Breast epithelium (tissue), 4 donors: ENCODE results near the gene COG2. TPM values are rescaled to one million over a fixed set of nuclear protein-coding genes. Genes with fewer than 3 reads are reported as not detected.

ENCODE experiments used
- DNase-seq, 2 donors: peaks; one replicate each; pipeline ENCODE4 v3.0.0-alpha.2; 2019; ENCODE audit warnings: low spot score in 2 of 2
- H3K27ac ChIP-seq, 2 donors: fragments of 200-600 bp; sonication (generic) in 1 of 2; one replicate each; pipeline ENCODE4 v1.5.1; 2016 to 2019; ENCODE audit warnings: mild to moderate bottlenecking in 1 of 2
- H3K27me3 ChIP-seq, 2 donors: fragments of 200-600 bp; sonication (generic) in 1 of 2; one replicate each; pipeline versions ENCODE4 v1.5.1 to v1.6.0; 2017 to 2019; ENCODE audit warnings: control low read depth in 1 of 2, mild to moderate bottlenecking in 1 of 2
- H3K36me3 ChIP-seq: fragments of 200-600 bp; one replicate; pipeline ENCODE4 v1.5.1; 2019
- H3K4me1 ChIP-seq, 2 donors: fragments of 200-600 bp; sonication (generic); one replicate each; pipeline ENCODE4 v1.5.1; 2016 to 2019; ENCODE audit warnings: control low read depth in 1 of 2
- H3K4me3 ChIP-seq, 3 donors: fragments of 200-600 bp; sonication (generic); 1 replicate in 2 of 3; 2 replicates in 1 of 3; pipeline ENCODE4 v1.5.1; 2016 to 2019; ENCODE audit warnings: mild to moderate bottlenecking in 3 of 3, moderate library complexity in 2 of 3
- H3K9me3 ChIP-seq, 2 donors: fragments of 200-600 bp; sonication (generic) in 1 of 2; one replicate each; pipeline ENCODE4 v1.5.1; 2016 to 2019; ENCODE audit warnings: control low read depth in 1 of 2
- POLR2A ChIP-seq: fragments of 450-650 bp; IDR thresholded peaks from one replicate; pipeline ENCODE4 v1.6.1; 2016; ENCODE audit warnings: antibody characterized with exemption, mild to moderate bottlenecking, moderate library complexity
- POLR2AphosphoS5 ChIP-seq, 3 donors: sonication (generic); formaldehyde crosslinking; IDR thresholded peaks; one replicate each; pipeline ENCODE4 v1.6.1; 2017; ENCODE audit warnings: antibody characterized with exemption in 3 of 3
- intact Hi-C: fragments of 100-400 bp; cut with DNase I; formaldehyde crosslinking; loops from one replicate; pipeline ENCODE4 v1.15.1; 2023; ENCODE audit warnings: low total_unique reads
- total RNA-seq, 3 donors: library from RNA; depleted of rRNA; stranded (reverse); fragments of >200 nt; gene quantifications; one replicate each; pipeline ENCODE4 v1.1.0, GENCODE V29; 2016
- TF ChIP-seq, protein P1 (sequence below), 3 donors: fragments of 450-650 bp; IDR thresholded peaks; one replicate each; pipeline ENCODE4 v1.5.1; 2016 to 2017; ENCODE audit warnings: antibody characterized with exemption in 3 of 3, mild to moderate bottlenecking in 3 of 3, moderate library complexity in 3 of 3

Gene COG2
- total RNA-seq, 3 donors from 2014 or later = 22.9 to 44.3 (median 33.4) TPM

DNA sequence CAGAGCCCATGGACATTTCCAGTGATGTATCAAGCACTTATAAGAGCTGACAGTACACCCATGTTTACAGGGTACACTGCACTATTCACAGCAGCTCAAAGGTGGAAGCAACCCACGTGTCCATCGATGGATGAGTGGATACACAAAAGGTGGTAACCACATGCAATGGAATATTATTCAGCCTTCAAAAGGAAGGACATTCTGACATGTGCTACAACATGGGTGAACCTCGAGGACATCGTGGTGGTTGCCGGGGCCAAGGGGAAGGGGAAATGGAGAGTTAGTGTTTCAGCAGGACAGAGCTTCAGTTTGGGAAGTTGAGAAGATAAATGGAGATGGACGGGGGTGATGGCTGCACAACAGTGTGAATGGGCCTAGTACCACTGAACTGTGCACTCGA, 62.5 kb downstream of the COG2 start:
- Histone ChIP-seq H3K4me3 (no peak overlapping the region), H3K36me3 (no peaks in the 10 kb centered on the region), H3K9me3 (no peaks in the 10 kb centered on the region), H3K27ac (no peak overlapping the region), H3K4me1 (no peaks in the 10 kb centered on the region), H3K27me3 (no peaks in the 10 kb centered on the region)
- TF ChIP-seq, protein P1, sequence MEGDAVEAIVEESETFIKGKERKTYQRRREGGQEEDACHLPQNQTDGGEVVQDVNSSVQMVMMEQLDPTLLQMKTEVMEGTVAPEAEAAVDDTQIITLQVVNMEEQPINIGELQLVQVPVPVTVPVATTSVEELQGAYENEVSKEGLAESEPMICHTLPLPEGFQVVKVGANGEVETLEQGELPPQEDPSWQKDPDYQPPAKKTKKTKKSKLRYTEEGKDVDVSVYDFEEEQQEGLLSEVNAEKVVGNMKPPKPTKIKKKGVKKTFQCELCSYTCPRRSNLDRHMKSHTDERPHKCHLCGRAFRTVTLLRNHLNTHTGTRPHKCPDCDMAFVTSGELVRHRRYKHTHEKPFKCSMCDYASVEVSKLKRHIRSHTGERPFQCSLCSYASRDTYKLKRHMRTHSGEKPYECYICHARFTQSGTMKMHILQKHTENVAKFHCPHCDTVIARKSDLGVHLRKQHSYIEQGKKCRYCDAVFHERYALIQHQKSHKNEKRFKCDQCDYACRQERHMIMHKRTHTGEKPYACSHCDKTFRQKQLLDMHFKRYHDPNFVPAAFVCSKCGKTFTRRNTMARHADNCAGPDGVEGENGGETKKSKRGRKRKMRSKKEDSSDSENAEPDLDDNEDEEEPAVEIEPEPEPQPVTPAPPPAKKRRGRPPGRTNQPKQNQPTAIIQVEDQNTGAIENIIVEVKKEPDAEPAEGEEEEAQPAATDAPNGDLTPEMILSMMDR (IDR thresholded peaks at IDR 0.05) = no peak
- TF ChIP-seq POLR2A (no peak), POLR2AphosphoS5 (IDR thresholded peaks at IDR 0.05) (no peak)
- intact Hi-C loops = no loop called here
- no peak for DNase-seq

DNA sequence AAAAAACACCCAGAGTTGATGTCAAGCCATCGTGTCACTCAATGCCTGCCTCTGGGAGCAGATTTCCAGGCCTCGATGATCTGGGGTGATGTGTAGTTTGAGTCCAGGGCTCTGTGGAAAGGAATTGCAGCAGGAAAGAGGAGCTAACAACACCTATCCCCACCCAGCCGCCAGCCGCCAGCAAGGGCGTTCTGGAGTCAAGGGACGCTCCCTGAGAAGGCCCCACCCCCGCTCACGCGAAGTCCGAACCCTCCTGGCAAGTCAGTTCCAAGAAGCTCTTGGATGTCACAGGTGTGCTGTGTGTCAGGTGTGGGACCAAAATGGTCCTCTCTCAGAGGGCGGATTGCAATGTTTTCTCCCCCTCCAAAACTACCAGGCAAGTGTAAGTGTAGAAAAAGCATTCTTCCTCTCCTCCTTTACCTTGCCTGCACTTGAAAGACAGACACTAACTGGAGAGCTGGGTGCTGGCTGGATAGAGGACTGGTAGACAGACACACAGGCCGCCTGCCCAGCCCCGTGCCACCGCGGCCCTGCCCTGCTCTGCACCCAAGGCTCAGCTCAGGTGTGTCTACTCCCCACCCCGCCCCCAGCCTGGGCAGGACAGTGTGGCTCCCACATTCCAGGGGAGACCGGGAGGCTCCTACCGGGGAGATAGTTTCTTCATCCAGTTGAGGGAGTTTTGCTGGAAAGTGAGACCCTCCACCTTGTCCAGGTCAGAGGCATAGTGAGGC, 63.2 kb downstream of the COG2 start:
- no peaks in the 10 kb centered on the region for H3K4me1 ChIP-seq
- no peak overlapping the region for H3K27ac ChIP-seq
- no peaks in the 10 kb centered on the region for H3K9me3 ChIP-seq
- H3K4me3 ChIP-seq = no peak overlapping the region
- intact Hi-C loops = no loop called here
- DNase-seq = no peak
- no peaks in the 10 kb centered on the region for H3K36me3 ChIP-seq
- TF ChIP-seq, protein P1 (IDR thresholded peaks at IDR 0.05) = no peak
- TF ChIP-seq POLR2A = no peak
- no peak for TF ChIP-seq POLR2AphosphoS5 (IDR thresholded peaks at IDR 0.05)
- H3K27me3 ChIP-seq = no peaks in the 10 kb centered on the region

DNA sequence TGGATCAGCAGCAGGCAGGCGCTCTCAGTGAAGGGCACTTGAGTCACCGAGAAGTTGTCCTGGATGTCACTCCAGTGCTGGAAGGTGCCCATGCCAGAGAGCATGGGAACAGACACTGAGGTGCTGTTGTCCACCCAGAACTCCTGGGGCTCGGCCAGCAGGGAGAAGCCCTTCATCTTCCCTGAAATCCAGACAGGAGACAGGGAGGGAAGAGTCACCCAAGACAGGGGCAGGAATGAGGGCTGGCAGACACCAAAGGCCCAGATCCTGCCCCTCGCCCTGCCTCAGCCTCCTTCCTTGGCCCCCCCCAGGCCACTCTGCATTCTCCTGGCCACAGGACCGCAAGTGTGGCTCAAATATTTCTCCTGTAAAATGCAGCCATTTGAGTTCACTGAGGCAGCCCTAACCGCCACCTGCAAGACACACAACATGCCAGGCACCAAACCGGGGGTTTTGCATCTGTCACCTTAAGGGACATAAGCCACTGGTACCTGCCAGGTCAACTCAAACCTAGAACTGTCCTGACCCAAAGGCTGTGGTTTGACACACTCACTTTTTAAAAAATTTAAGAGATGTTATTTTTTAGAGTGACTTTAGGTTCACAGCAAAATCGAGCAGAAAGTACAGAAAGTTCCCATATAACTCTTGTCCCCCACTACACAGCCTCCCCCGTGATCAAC, 63.9 kb downstream of the COG2 start:
- no peak overlapping the region for H3K4me3 ChIP-seq
- TF ChIP-seq, protein P1 (IDR thresholded peaks at IDR 0.05) = no peak
- no peak for TF ChIP-seq POLR2A
- TF ChIP-seq POLR2AphosphoS5 (IDR thresholded peaks at IDR 0.05) = no peak
- H3K9me3 ChIP-seq = no peaks in the 10 kb centered on the region
- intact Hi-C loops = no loop called here
- no peaks in the 10 kb centered on the region for H3K27me3 ChIP-seq
- H3K4me1 ChIP-seq = no peaks in the 10 kb centered on the region
- no peaks in the 10 kb centered on the region for H3K36me3 ChIP-seq
- DNase-seq = no peak
- no peak overlapping the region for H3K27ac ChIP-seq

DNA sequence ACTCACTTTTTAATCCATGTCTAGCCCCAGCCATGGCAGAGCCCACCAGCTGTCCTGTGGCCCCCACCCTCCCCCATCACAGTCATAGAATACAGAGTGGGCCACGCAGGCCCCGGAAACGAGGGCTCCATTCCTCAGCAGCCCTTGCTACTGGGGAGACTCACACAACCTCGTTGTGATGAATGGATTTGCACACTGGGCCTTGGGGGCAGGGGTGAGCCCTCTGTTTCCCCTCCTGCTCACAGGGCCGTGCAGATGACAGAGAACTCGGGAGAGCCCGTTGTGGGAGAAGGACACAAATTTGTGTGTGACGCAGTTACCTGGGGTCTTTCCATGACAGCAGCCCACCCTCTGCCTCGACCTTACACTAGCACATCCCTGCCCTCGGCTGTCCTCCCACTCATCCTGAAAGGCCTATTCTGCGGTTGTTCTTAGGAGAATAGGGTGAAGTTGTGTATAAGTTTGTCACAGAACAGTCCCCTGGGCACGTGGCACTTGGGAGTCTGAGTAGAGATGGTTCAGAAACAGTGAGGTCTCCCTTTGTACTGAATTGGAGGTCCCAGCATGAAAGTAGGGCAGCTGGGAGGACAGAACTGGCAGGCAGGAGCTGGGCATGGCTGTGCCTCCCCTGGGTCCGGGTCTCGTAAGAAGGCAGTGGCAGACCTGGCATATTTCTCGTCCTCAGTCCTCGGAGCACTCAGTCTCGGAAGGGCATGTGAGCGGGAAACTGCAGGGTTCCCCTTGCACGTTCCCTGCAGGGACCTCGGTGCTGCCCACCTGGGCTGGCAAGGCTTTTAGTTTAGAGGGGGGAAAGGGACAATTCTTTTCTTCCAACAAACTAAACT, 64.8 kb downstream of the COG2 start:
- intact Hi-C loops = no loop called here
- Histone ChIP-seq H3K4me1 (no peaks in the 10 kb centered on the region), H3K4me3 (no peak overlapping the region), H3K27me3 (no peaks in the 10 kb centered on the region), H3K27ac (no peak overlapping the region), H3K9me3 (no peaks in the 10 kb centered on the region), H3K36me3 (no peaks in the 10 kb centered on the region)
- no peak for DNase-seq
- TF ChIP-seq, protein P1 (IDR thresholded peaks at IDR 0.05) = no peak
- TF ChIP-seq POLR2AphosphoS5 (IDR thresholded peaks at IDR 0.05) = no peak
